ENCODE data around the gene RPL35. TPM values are rescaled to one million over a fixed set of nuclear protein-coding genes. Genes with fewer than 3 reads are reported as not detected.

Gene RPL35
- total RNA-seq, 4 donors from 2014 or later, result 1,125 to 3,077 (median 1,901) TPM

GRCh38 chr9:124854822-124855221, 6.9 kb downstream of the RPL35 start:
- Histone ChIP-seq H3K27ac (replicated peaks in 1 of 4) (no peak overlapping the region), H3K36me3 (peaks cover 27 to 44% (median 39%) of the 10 kb centered on the region in 4 donors), H3K4me1 (peaks cover 28 to 40% (median 34%) of the 10 kb centered on the region in 4 donors), H3K9me3 (no peaks in the 10 kb centered on the region), H3K27me3 (no peaks in the 10 kb centered on the region), H3K4me3 (no peak overlapping the region)
- 75% methylated on average over 7 of the region's 7 CpGs for WGBS
- DNase-seq (ENCODE audit: extremely low spot score), result no peak
- intact Hi-C loops (cut with DNase I), result loop anchor here (10.0 kb wide), 1 partner anchor 290 kb away; the partner anchor contains the start of gene SCAI
- TF ChIP-seq CTCF (IDR thresholded peaks at IDR 0.05) (no peak), POLR2A (IDR thresholded peaks at IDR 0.05; ENCODE audit: low read depth) (no peak), POLR2AphosphoS5 (IDR thresholded peaks at IDR 0.05) (no peak), EP300 (IDR thresholded peaks at IDR 0.05) (no peak)

- WGBS, result 80% methylated on average over 2 of the region's 8 CpGs
- peaks cover 26 to 37% (median 31%) of the 10 kb centered on the region in 4 donors for H3K4me1 ChIP-seq
- TF ChIP-seq POLR2A (IDR thresholded peaks at IDR 0.05; ENCODE audit: low read depth) (no peak), CTCF (IDR thresholded peaks at IDR 0.05) (no peak), EP300 (IDR thresholded peaks at IDR 0.05) (no peak), POLR2AphosphoS5 (IDR thresholded peaks at IDR 0.05) (no peak)
- DNase-seq (ENCODE audit: extremely low spot score), result no peak
- peak overlapping the region in 1 of 4 donors; percentile 64 for H3K27ac ChIP-seq (replicated peaks in 1 of 4)
- no peak overlapping the region for H3K4me3 ChIP-seq
- H3K36me3 ChIP-seq, result peaks cover 20 to 37% (median 33%) of the 10 kb centered on the region in 4 donors
- intact Hi-C loops (cut with DNase I), result loop anchor here (10.0 kb wide), 1 partner anchor 291 kb away; the partner anchor contains the start of gene SCAI
- no peaks in the 10 kb centered on the region for H3K27me3 ChIP-seq
- H3K9me3 ChIP-seq, result no peaks in the 10 kb centered on the region
Measured at GRCh38 chr9:124854161-124854560, 7.6 kb downstream of the RPL35 start.

DNA sequence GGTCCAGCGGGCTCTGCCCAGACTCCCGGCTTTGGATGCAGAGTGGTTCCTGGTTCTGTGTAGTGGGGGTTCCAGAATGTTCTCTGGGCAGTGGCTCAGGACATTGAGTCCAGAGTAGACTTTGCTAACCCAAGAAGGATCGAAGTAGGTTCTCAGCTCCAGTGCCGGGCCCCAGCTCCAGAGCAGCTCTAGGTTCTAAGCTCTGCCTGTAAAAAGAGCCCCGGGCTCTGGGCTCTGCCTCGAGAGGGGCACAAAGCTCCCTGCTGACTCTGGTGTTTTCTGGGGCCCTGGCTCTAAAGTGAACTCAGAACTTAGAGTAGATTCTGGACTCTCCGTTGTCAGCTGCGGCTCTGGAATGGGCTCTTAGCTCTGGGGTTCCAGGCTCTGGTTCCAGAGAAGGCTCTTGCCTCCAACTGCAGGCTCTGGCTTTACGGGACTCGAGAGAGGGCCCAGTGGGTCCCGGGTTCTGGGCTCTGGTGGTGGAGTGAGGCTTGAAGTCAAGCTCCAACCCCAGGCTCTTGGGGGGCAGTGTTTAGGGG, 8.1 kb downstream of the RPL35 start:
- Histone ChIP-seq H3K4me3 (peak overlapping the region; percentile 49 to 63 (median 55)), H3K36me3 (peaks cover 15 to 33% (median 28%) of the 10 kb centered on the region in 4 donors), H3K9me3 (no peaks in the 10 kb centered on the region), H3K27ac (replicated peaks in 1 of 4) (peak overlapping the region; percentile 53 to 68 (median 60)), H3K27me3 (no peaks in the 10 kb centered on the region), H3K4me1 (peaks cover 24 to 32% (median 28%) of the 10 kb centered on the region in 4 donors)
- DNase-seq (ENCODE audit: extremely low spot score), result no peak
- 53% methylated on average over 9 of the region's 11 CpGs for WGBS
- intact Hi-C loops (cut with DNase I), result loop anchor here (1.0 to 10.0 kb wide), 2 partner anchors 79 to 291 kb away; partner anchors contain the start of gene SCAI
- no peak for TF ChIP-seq POLR2AphosphoS5 (IDR thresholded peaks at IDR 0.05)
- no peak for TF ChIP-seq EP300 (IDR thresholded peaks at IDR 0.05)
- TF ChIP-seq CTCF (IDR thresholded peaks at IDR 0.05), result no peak

DNA sequence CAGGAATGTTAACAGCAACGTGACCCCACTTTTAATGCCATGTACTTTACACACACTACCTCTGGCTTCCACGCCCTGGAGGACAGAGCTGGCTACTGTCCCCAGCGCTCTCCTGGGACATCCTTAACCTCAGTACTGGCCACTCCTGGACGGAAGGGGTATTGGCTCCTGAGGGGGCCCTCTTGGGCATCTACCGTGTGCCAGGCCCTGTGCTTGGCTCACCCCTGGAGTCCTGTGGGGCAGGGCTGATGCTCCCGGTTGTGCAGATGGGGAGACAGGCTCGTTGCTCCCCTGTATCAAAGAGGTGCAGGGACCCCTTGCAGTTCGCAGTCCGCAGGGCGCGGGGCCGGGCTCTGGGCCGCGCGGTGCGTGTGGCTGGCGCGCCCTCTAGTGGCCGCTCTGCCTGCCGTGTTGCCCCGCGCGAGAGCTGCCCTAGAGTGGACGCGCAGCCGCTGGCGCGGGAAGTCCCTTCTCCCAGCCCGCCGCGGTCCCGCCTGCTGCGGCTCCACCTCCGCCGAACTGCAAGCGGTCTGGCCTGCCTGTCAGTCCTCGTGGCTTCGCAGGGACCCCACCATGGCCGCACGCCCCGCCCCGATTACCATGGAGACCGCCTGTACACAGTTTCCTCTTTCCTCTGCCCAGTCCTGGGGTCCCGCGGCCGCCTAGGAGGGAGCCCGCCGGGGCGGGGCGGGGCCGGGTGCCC, 8.8 kb downstream of the RPL35 start, which contains the start of gene WDR38:
Gene WDR38, plus strand, starts transcription at position 632 of the 703 bp plus-strand sequence. CDS start 72 bp downstream, outside the sequence.
- Histone ChIP-seq H3K36me3 (peaks cover 10 to 26% (median 21%) of the 10 kb centered on the region in 4 donors), H3K27me3 (no peaks in the 10 kb centered on the region), H3K4me3 (peak within 1 kb of the TSS; percentile 49 to 63 (median 55)), H3K9me3 (no peaks in the 10 kb centered on the region), H3K4me1 (peaks cover 24 to 31% (median 28%) of the 10 kb centered on the region in 4 donors), H3K27ac (replicated peaks in 1 of 4) (peak within 1 kb of the TSS; percentile 53 to 68 (median 60))
- intact Hi-C loops (cut with DNase I), result loop anchor here (1.0 to 10.0 kb wide), 2 partner anchors 79 to 292 kb away; partner anchors contain the start of gene SCAI
- TF ChIP-seq POLR2A (IDR thresholded peaks at IDR 0.05; ENCODE audit: low read depth) (no peak), POLR2AphosphoS5 (IDR thresholded peaks at IDR 0.05) (peak; percentile 20 to 31), CTCF (IDR thresholded peaks at IDR 0.05) (peak in 2 of 3 experiments; percentile 96 to 99), EP300 (IDR thresholded peaks at IDR 0.05) (no peak)
- no peak for DNase-seq (ENCODE audit: extremely low spot score)
- 16% methylated on average over 4 of the region's 51 CpGs for WGBS
